K562 (cell line): Measurements from ENCODE around the gene ERC2. TPM values are rescaled to one million over a fixed set of nuclear protein-coding genes. Genes with fewer than 3 reads are reported as not detected.

ENCODE experiments used
- ATAC-seq: fragments of 200-7000 bp; cut with Tn5 transposase; 3 replicates; pipeline ENCODE4 v1.9.1; 2020; ENCODE audit warnings: moderate library complexity
- BruUV-seq: library from RNA; stranded (reverse); fragments of 400-500 nt; replicated peaks from 2 replicates; lab custom pipeline; 2021; lab: Mats Ljungman, UMichigan
- CTCF ChIA-PET: fragments of 300-600 bp; formaldehyde crosslinking; extraction: SDS; loops from one replicate; lab custom pipeline; 2021; ENCODE audit warnings: low intra/inter-chr PET ratio; lab: Yijun Ruan, JAX
- POLR2A ChIA-PET: fragments of 300-600, 350-650 bp; sonication (Branson Sonifier 250); formaldehyde crosslinking; extraction: SDS; loops from one replicate; lab custom pipeline; 2021; ENCODE audit warnings: antibody characterized with exemption, inconsistent platforms; lab: Yijun Ruan, JAX
- DNase-seq, 4 experiments: peaks; one replicate each; pipeline versions ENCODE4 v3.0.0 to v3.0.0-alpha.2; 2011 to 2018; ENCODE audit warnings: low spot score in 3 of 4, mixed read lengths in 3 of 4; ENCODE audit errors: extremely low read depth in 1 of 4
- FAIRE-seq: peaks from 2 replicates; lab custom pipeline; 2011; peaks lifted over from hg19 to GRCh38; lab: Jason Lieb, UNC
- H2AFZ ChIP-seq: 2 replicates; pipeline ENCODE4 v1.6.0; 2011; ENCODE audit warnings: low read depth, low read length, control low read depth, inconsistent platforms
- H3K27ac ChIP-seq: fragments of 200-600 bp; 3 replicates; pipeline ENCODE4 v1.8.0; 2011; ENCODE audit warnings: low read depth, mild to moderate bottlenecking, control low read depth, inconsistent platforms, low read length, moderate library complexity, mixed read lengths; ENCODE audit errors: extremely low read depth
- H3K27me3 ChIP-seq, 2 experiments: fragments of 300-600 bp in 1 of 2; 2 replicates in 1 of 2; 3 replicates in 1 of 2; pipeline versions ENCODE4 v1.6.0 to v1.8.0; 2011; ENCODE audit warnings: inconsistent platforms in 2 of 2, low read length in 2 of 2, mild to moderate bottlenecking in 1 of 2, mixed read lengths in 1 of 2, moderate library complexity in 1 of 2; ENCODE audit not compliant: control insufficient read depth in 2 of 2, insufficient read depth in 2 of 2
- H3K36me3 ChIP-seq: fragments of 300-600 bp; 3 replicates; pipeline ENCODE4 v1.8.0; 2011; ENCODE audit warnings: mild to moderate bottlenecking, low read length, inconsistent platforms; ENCODE audit not compliant: control insufficient read depth, insufficient read depth
- H3K4me1 ChIP-seq, 2 experiments: fragments of 200-600 bp in 1 of 2; replicated peaks in 1 of 2; 2 replicates in 1 of 2; 3 replicates in 1 of 2; pipeline versions ENCODE4 v1.5.1 to v1.8.0; 2011; ENCODE audit warnings: inconsistent platforms in 2 of 2, low read length in 2 of 2, mild to moderate bottlenecking in 1 of 2, mixed read lengths in 1 of 2, moderate library complexity in 1 of 2; ENCODE audit not compliant: control insufficient read depth in 2 of 2, insufficient read depth in 2 of 2
- H3K4me2 ChIP-seq: 2 replicates; pipeline ENCODE4 v1.6.1; 2011; ENCODE audit warnings: low read length, control low read depth, inconsistent platforms, mixed read lengths; ENCODE audit not compliant: insufficient read depth
- H3K4me3 ChIP-seq: fragments of 200-600 bp; sonication (generic), shearing (Covaris generic); 2 replicates; pipeline ENCODE4 v1.5.1; 2016; ENCODE audit warnings: control low read depth, inconsistent platforms
- H3K79me2 ChIP-seq: fragments of 200-600 bp; 3 replicates; pipeline ENCODE4 v1.8.0; 2011; ENCODE audit warnings: low read length, inconsistent platforms; ENCODE audit not compliant: control insufficient read depth, insufficient read depth
- H3K9ac ChIP-seq, 2 experiments: 2 replicates each; pipeline versions ENCODE4 v1.6.0 to v1.6.1; 2011; ENCODE audit warnings: low read depth in 2 of 2, low read length in 2 of 2, control low read depth in 1 of 2, inconsistent platforms in 1 of 2, mild to moderate bottlenecking in 1 of 2, mixed read lengths in 1 of 2; ENCODE audit not compliant: insufficient read depth in 1 of 2
- H3K9me1 ChIP-seq: one replicate; pipeline ENCODE4 v1.6.0; 2011; ENCODE audit warnings: inconsistent platforms, mild to moderate bottlenecking, low read length, moderate library complexity; ENCODE audit not compliant: control insufficient read depth, insufficient read depth
- H3K9me3 ChIP-seq: replicated peaks from 2 replicates; pipeline ENCODE4 v1.5.1; 2011; ENCODE audit warnings: low read depth, low read length, inconsistent platforms; ENCODE audit not compliant: control insufficient read depth, insufficient read depth
- H4K20me1 ChIP-seq: replicated peaks from 2 replicates; pipeline ENCODE4 v1.6.1; 2011; ENCODE audit warnings: low read length, inconsistent platforms, mixed read lengths; ENCODE audit not compliant: control insufficient read depth, insufficient read depth
- GABPA ChIP-seq: fragments of 200-800 bp; sonication (Bioruptor generic); conservative IDR thresholded peaks from 2 replicates; pipeline ENCODE4 v1.6.1; 2016; ENCODE audit warnings: low read depth, missing genetic modification characterization, missing compliant biosample characterization
- MBD2 ChIP-seq: sonication (generic); IDR thresholded peaks from 2 replicates; pipeline ENCODE4 v1.6.1; 2016; ENCODE audit warnings: low read depth, borderline replicate concordance
- MITF ChIP-seq: IDR thresholded peaks from 2 replicates; pipeline ENCODE4 v1.6.1; 2014; ENCODE audit warnings: antibody characterized with exemption
- STAT5B ChIP-seq: fragments of 250-450 bp; sonication (Bioruptor Pico); IDR thresholded peaks from 2 replicates; pipeline ENCODE4 v1.8.0; 2021; ENCODE audit warnings: mild to moderate bottlenecking, inconsistent platforms
- TEAD2 ChIP-seq: fragments of 450-650 bp; IDR thresholded peaks from 2 replicates; pipeline ENCODE4 v1.6.1; 2016; ENCODE audit warnings: missing genetic modification characterization, control low read depth, missing compliant biosample characterization
- ZNF318 ChIP-seq, 2 experiments: fragments of 450-650 bp; IDR thresholded peaks; 2 replicates each; pipeline ENCODE4 v1.6.1; 2016; ENCODE audit warnings: mild to moderate bottlenecking in 2 of 2, borderline replicate concordance in 1 of 2, low read depth in 1 of 2, moderate library complexity in 1 of 2
- WGBS: fragments of 100-300 bp; shearing (Covaris generic); methylation state at CpG from one replicate; pipeline ENCODE4 v1.1.6; 2016; ENCODE audit warnings: low coverage, mixed read lengths; ENCODE audit not compliant: insufficient coverage; ENCODE audit errors: missing lambda C conversion rate; 5-methylcytosine and 5-hydroxymethylcytosine counted together
- in situ Hi-C: fragments of 300-500 bp; cut with MboI; formaldehyde crosslinking; loops from 4 replicates; pipeline ENCODE4 v1.15.0; 2018; ENCODE audit warnings: inconsistent platforms, mixed read lengths
- intact Hi-C: fragments of 100-400 bp; cut with micrococcal nuclease; formaldehyde crosslinking; loops from 2 replicates; pipeline ENCODE4 v1.14.2; 2022
- polyA plus RNA-seq, 8 experiments: library from polyadenylated mRNA; depleted of rRNA in 4 of 8; stranded (reverse) in 5 of 8; unstranded in 3 of 8; fragments of >200 nt; fragmentation: Nextera tagmentation in 2 of 8; fragmentation: Illumina TruSeq in 1 of 8; extraction: Ambion mirVana in 2 of 8; extraction: Trizol in 1 of 8; gene quantifications; 2 replicates each; pipeline versions ENCODE4 v1.2.1 to v1.2.3, GENCODE V29; 2011 to 2014; ENCODE audit warnings: inconsistent platforms in 1 of 8, missing spikeins in 1 of 8
- total RNA-seq, 7 experiments: library from RNA; depleted of rRNA in 6 of 7; stranded (reverse); fragments of >200 nt in 6 of 7; fragmentation: Illumina TruSeq in 2 of 7; extraction: Trizol in 2 of 7; gene quantifications; 2 replicates each; pipeline versions ENCODE4 v1.2.1 to v1.2.3, GENCODE V29; 2011 to 2021; ENCODE audit warnings: low replicate concordance in 1 of 7
- TF ChIP-seq, protein P1 (sequence below): fragments of 250-450 bp; sonication (Bioruptor Pico); IDR thresholded peaks from 2 replicates; pipeline ENCODE4 v1.5.0; 2021

Gene ERC2
- total and polyA plus RNA-seq, 9 of the 15 experiments (the other 6 are each of a cell fraction or from before 2014, with no cell fraction given), result 0.04 to 0.18 (median 0.07) TPM; not detected in 2

- TF ChIP-seq, protein P1, sequence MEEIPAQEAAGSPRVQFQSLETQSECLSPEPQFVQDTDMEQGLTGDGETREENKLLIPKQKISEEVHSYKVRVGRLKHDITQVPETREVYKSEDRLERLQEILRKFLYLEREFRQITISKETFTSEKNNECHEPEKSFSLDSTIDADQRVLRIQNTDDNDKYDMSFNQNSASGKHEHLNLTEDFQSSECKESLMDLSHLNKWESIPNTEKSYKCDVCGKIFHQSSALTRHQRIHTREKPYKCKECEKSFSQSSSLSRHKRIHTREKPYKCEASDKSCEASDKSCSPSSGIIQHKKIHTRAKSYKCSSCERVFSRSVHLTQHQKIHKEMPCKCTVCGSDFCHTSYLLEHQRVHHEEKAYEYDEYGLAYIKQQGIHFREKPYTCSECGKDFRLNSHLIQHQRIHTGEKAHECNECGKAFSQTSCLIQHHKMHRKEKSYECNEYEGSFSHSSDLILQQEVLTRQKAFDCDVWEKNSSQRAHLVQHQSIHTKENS, result no peak
- TF ChIP-seq GABPA (tag) (no peak), MBD2 (no peak), STAT5B (CRISPR knock-in tag) (no peak)
These were observed 870.6 kb downstream of the ERC2 start (continued) for GRCh38 chr3:55597641-55598040.

- WGBS, result 0% methylated on average over 2 of the region's 2 CpGs
- H3K27me3 ChIP-seq, result no peaks in the 10 kb centered on the region
- no peaks in the 10 kb centered on the region for H3K79me2 ChIP-seq
- DNase-seq (no peak), ATAC-seq (no peak), FAIRE-seq (no peak)
- CTCF ChIA-PET, result no interaction called here
- no peaks in the 10 kb centered on the region for H4K20me1 ChIP-seq
- in situ Hi-C loops (no loop called here), intact Hi-C loops (no loop called here)
- no peak overlapping the region for H3K9ac ChIP-seq
- no peaks in the 10 kb centered on the region for H3K36me3 ChIP-seq
- no peak overlapping the region for H2AFZ ChIP-seq
- TF ChIP-seq ZNF318 (IDR thresholded peaks at IDR 0.05; ENCODE audit: borderline replicate concordance in 1 of 2, low read depth in 1 of 2) (no peak), MITF (no peak), TEAD2 (tag) (no peak)
- H3K27ac ChIP-seq, result no peak overlapping the region
- no peaks in the 10 kb centered on the region for H3K9me3 ChIP-seq
- no peak overlapping the region for H3K4me2 ChIP-seq
- no peaks in the 10 kb centered on the region for H3K9me1 ChIP-seq
- no TSS peak for BruUV-seq
- no peak overlapping the region for H3K4me3 ChIP-seq
- POLR2A ChIA-PET, result no interaction called here
- H3K4me1 ChIP-seq, result no peaks in the 10 kb centered on the region
These were observed 872.1 kb downstream of the ERC2 start for GRCh38 chr3:55596212-55596611.
